ENCODE data around the gene RMC1.
"Not testable (repeated sequence)": the region's sequence is repeated elsewhere in the genome, so short reads cannot be mapped to it uniquely, and the experiment has no call there.

RMC1 gene

DNA sequence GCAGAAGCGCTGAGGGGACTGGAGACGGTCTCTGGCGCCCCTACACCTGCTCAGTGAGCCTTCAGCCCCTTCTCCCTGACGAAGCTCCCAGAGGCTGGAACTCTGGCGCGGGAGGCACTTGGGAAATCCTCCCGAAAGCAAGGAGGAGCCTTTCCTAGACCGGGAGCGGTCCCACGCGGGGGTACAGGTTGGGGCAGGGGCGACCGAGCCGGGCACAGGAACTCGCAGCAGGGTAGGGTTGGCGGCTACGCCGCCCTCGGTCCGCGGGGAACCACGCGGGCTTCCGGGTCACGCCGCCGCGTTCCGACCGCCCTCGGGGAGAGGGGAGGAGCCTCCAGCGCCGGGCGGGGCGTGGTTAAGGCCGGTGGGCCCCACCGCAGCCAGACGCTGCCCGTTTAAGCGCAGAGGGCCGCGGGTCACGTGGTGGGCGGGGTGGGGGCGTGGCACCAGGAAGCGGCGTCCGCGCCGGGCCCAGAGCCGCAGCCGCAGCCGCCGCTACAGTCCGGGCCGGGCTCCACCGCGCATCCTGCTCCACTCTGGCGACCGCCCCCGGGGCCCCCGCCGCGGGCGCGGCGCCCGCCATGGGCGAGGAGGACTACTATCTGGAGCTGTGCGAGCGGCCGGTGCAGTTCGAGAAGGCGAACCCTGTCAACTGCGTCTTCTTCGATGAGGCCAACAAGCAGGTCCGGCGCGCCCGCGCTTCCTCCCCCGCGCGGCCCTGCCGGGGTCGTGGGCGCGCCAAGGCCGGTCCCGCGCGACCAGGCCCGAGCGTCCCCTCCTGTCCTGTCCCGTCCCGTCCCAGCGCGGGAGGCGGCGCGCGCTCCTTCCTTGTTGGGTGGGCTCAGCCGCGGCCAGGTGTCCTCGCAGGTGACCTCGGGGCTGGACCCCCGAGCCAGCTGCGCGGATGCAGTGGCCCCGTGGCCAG, at the start of gene RMC1:
Gene RMC1 (plus strand): TSS at position 474 of the 925 bp plus-strand sequence. CDS start 108 bp downstream, at position 582.
- DNase-seq: peak; percentile 94 to 98

DNA sequence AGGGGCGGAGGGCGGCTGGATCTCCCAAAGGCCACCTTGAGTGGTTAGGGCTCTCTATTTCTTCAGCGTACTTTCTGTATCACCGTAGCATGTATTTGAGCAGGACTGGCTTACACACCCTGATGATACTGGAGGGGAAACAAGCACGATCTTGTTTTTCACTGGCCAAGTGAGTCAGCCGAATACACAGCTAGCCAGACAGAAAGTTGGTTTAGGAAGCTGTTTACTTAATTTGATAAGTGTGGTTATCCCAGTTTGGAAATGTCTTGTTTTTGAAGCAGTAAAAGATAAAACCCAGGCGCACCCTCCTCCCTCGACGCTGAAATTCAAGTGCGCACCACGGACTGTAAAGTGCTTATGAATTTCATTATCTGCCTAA, 49.6 kb upstream of the RMC1 start:
- peak in 1 of 2 donors; percentile 22 for DNase-seq

DNA sequence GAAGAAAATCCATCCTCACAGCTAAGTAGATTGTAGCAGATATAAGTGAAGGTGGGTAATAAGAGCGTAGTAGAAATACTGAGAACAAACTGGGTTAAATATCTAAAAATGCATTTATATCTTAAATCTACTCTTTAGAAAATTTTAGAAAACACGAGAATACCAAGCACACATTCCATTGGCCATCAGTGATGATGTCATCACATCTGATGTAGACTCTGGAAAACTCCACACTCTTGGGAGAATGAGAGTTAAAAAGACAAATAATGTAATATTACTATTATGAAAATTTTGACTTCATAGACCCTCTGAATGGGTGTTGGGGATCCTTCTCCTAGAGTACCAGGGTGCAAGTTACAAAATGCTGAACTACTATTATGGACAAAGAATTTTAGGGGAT, 46.5 kb upstream of the RMC1 start:
- no peak for DNase-seq

DNA sequence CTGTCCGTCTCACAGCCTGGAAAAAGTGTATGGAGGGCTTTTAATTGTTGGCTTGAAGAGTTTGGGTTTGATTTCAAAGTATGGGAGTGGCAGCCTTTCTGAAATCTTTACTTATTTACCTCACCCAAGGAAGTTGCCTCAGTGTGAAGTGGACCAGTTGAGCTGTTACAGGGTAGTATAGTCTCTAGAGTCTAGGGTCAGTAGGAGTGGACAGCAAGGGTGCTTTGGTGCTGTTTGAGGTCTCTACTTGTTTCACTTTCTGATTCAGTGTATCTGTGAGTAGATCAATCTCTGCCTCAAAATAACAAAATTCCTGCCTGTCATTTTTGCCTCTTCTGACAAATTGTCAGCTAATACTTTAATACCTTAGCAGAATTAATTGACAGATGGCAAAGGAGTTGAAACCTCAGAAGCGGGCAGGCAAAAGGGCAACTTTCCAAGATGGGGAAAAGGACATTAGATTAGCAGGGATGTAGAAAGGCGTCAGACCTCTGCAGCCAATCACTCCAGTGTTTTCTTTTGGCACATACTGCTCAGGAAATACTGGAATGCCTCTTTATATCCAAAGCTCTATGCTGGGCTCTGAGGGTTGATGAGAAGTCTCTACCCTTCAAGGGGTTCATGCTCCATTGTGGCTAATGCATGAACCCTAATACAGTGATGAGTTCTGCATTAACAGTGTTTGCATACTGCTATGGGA, 44.3 kb upstream of the RMC1 start:
- peak in 1 of 2 donors; percentile 11 for DNase-seq

DNA sequence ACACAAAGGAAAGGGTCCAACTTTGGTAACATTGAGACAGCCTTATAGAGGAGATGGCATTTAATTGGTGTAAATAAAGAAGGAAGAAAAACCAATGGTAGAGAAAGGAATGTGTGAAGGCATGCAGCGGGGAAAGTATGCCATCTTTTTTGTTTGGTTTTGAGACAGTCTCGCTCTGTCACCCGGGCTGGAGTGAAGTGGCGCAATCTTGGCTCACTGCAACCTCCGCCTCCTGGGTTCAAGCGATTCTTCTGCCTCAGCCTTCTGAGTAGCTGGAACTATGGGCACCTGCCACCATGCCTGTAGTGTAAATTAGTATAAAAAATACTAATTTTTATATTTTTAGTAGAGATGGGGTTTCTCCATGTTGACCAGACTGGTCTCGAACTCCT, 43.8 kb upstream of the RMC1 start:
- DNase-seq: no peak

DNA sequence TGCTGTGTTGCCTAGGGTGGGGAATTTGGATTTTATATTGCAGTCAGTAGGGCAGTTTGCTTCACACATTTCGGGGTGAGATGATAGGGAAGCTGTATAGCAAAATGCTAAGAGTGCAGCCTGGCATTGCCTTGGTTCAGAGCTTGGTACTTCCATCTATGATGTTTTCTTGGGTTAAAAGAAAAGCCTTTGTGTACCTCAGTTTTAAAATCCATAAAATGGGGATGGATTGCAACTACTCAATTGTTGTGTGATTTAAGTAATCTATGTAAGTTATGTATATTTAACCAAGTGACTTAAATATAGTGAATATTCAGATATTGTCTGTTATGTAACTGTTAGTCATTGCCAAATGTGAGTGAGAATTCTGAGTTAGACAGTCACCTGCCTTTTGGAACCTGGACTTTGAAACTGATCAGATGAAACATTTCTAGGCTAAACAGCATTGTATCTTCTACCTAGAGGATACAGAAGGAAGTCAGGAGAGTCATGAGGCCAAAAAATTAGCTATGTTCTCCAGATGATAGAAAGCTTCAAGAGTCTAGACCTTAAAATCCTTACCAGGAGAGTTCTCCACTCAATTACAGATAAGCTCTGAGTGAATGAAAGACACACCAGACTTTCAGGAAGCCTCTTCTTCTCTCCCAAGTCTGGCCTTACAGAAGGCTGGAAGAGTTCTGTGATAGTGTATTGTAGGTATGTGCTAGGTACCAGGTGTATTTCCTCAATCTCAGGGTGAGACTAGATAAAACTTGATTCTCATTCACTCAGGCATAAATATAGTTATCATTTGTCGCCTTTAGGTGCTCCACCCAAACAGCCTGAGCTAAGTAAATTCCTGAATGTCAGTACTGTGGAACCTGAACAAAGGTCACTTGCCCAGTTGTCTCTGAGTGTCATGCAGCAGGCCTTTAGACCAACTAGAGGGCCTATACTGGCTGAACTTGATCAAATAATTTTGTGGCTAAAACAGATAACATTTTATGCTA, 42.7 kb upstream of the RMC1 start:
- no peak for DNase-seq

DNA sequence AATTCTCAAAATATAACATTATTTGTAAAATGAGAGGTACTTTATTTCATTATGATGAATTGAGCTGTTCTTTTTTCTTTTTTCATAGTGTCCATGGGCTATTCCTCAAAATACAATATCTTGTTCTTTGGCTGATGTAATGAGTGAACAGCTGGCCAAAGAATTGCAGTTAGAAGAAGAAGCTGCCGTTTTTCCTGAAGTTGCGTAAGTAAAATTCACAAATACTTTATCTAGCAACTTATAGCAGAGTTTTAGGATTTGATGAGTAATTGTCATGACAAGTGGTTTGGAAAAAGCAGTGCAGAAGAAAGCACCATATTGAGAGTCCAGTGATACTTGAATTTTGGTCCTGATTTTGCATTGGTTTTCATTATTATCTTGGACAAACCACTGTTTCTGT, 40.4 kb upstream of the RMC1 start:
- DNase-seq: peak in 1 of 2 donors; percentile 18

DNA sequence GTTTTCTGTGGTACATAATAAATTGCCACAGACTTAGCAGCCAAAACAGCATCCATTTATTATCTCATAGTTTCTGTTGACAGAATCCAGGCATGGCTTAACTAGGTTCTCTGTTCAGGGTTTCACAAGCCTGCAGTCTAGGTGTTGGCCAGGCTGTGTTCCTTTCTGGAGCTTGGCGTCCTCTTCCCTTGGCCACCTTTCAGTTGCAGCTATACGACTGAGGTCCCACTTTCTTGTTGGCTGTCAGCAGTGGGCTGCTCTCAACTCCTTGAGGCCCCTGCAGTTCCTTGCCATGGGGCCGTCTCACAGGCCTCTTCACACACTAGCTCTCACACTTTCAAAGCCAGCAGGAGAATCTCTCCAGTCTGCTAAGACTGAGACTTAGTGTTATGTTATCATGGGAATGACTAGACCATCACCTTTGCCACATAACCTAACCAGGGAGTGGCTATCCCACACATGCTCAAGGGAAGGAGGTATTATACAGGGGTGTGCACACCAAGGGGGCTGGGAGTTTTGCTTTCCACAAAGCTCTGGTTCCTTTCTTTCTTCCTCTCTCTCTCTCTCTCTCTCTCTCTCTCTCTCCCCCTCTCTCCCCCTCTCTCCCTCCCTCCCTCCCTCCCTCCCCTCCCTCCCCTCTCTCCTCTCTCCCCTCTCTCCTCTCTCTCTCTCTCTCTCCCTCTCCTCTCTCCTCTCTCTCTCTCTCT, 34.4 kb upstream of the RMC1 start:
- no peak for DNase-seq

DNA sequence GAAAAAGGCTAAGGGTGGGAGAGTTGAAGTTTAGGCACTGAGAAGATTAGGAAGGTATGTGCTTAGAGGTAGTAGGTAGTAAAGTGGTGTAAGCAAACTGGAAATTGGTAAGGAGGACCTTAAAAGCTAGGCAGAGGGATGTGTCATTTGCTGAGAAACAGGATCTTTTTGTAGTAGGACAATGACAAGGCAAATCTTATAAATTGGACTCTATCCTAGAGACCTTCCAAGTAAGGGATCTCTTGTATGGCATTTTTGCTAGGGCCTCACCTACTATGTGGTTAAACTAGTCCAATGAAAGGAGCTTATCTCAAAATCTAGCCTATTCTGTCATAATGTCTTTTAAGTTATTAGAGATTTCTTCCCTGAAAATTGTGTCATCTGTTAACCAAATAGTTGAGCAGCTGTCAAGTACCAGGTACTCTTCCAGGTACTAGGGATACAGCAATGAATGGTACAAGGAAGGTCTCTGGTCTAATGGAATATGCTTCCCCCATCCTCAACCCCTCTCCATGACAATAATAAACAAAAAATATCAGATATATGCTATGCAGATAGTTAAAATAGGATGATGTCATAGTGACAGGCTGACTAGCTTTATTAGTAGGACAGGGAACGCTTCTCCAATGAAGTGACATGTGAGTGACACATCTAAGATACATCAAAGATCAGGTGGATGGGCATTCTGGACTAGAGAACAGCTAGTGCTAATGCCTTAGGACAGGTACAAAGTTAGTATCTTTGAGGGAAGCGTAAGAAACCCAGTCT, 32.5 kb upstream of the RMC1 start:
- no peak for DNase-seq

DNA sequence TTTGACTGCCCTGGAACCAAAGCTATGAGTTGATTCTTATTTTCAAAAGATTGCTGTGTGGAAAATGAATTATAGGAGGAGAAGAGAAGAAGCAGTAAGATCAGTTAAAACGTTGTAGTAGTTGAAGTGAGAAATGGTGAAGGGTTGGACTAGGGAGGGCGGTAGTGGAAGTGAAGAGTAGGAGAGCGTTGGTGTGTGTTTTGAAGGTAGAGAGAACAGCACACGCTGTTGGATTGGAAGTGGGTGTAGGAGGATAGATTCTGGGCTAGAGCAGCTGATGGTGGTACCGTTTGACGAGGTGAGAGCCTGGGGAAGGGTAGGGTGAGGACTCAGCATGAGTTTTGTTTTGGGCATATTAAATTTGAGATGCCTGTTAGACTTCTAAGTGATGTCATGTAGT, 31.8 kb upstream of the RMC1 start:
- DNase-seq: no peak

DNA sequence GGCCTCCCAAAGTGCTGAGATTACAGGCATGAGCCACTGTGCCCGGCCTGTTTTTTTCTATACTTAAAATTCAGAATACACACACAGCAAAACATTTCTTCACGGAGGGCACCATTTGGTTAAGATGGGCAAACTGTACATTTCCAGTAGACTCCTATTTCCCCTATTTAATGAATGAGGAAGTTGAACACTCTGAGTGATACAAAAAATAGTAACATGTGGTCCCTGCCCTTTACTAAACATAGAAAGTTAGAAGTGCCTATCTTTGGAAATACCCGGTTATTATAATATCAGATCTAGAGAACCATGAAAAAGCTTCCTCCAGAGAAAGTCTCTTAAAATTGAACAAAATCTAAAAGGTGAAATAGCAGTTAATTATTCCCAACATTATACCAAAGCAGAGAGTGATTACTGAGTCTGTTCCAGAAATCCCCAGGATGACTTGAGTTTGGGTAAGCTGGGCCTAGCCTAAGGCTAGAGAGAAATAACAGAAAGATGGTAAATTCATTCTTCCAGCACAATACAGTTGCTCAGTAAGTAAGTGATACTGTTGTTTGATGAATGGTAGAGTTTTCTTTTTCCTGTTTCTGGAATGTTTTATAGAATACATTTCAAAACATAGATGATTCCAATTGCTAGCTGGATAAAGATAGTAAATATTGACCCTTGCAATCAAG, 23.3 kb upstream of the RMC1 start:
- DNase-seq: peak; percentile 67 to 78

DNA sequence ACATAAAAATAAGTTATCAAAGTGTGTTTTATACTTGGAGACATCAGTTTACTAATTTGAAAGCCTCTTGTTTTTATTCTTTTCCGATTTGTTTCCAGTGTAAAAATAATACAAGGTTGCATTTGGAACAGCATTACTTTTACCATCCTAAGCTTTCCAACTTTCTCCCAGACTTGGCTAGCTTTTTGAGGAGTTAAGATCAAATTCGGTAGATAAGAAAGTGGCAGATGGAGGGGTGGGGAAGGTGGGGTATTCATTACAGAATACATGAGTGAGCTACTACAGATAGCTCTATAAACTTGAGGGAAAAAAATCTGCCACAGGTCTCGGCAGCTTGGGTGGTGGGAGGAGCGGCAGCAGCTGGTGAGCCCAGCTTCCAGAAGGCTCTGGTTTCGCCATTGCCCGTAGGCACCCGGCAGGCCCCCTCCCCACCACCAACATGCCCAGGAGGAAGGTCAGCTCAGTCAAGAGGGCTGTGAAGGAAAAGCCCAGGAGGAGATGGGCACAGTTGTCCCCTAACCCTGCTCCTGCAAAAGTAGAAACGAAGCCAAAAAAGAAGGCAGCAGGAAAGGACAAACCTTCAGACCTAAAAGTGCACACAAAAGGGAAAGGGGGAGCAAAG, 18.6 kb upstream of the RMC1 start:
- DNase-seq: no peak

DNA sequence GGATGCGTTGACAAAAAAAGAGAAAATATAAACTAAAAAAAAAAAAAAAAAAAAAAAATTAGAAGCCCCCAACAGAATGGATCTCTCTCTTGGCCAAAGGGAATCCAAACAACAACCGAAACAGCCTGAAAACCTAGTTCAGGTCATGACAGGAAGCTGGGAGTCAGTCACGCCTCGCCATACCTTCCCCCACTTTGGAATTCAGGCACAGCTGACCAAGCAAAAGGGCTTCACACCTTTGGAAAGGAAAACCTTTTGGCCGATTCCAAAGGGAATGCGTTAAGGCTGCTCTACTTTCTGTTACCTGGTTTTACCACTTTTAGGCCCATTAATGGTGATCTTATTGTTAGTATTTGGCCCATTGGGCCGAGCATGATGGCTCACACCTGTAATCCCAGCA, 17.9 kb upstream of the RMC1 start:
- no peak for DNase-seq

DNA sequence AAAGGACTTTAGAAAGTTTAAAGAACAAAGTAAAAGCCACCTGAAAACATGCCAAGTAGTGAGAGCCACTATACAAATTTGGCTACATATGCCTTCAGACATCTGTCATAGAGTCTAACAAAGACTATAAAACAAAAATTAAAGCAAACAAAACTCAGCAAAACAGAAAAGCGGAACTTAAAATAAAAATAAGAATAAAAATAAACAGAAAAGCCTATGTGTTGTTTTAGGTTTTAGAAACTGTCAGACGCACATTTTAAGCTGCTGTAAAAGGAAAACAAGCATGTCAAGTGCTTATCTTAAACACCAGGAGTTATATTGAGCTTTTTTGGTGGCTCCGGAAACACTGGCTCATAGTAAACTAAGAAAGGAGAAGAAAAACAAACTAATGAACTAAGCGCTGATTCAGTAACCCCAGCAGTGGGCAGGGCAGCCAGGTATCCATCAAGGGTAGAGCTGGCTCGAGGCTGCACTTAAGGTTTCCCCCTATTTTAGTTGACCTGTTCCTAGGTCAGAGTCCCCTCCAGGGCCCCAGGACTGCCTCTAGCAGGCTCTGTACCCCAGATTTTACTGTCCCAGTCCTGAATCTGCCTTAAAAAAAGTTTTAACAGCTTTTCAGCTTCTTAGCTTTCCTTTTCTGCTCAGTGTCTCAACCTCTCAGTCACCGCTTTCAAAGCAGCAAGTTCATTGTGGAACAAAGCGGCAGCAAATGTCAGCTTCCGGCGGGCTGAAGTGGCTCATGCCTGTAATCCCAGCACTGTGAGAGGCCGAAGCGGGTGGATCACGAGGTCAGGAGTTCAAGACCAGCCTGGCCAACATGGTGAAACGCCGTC, 15.4 kb upstream of the RMC1 start:
- peak; percentile 17 to 33 for DNase-seq

DNA sequence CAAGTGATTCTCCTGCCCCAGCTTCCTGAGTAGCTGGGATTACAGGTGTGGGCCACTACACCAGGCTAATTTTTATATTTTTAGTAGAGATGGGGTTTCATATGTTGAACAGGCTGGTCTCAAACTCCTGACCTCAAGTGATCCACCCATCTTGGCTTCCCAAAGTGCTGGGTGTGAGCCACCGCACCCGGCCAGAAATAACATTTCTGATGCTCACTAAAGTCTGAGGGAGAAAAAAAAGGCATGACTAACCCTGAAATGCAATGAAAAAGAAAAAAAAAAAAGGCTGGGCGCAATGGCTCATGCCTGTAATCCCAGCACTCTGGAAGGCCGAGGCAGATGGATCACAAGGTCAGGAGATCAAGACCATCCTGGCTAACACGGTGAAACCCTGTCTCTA, 13.7 kb upstream of the RMC1 start:
- DNase-seq: not testable (repeated sequence)

DNA sequence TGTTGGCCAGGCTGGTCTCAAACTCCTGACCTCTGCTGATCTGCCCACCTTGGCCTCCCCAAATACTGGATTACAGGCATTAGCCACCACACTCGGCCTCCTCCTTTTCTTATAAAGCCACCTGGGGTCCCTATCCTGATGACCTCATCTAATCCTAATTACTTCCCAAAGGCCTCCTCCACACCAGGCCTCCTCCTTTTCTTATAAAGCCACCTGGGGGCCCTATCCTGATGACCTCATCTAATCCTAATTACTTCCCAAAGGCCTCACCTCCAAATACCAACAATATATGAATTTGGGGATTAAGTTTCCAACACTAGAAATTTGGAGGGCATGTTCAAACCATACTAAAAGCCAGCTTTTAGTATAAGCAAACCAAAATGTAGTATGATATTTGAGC, 9.7 kb upstream of the RMC1 start:
- no peak for DNase-seq

DNA sequence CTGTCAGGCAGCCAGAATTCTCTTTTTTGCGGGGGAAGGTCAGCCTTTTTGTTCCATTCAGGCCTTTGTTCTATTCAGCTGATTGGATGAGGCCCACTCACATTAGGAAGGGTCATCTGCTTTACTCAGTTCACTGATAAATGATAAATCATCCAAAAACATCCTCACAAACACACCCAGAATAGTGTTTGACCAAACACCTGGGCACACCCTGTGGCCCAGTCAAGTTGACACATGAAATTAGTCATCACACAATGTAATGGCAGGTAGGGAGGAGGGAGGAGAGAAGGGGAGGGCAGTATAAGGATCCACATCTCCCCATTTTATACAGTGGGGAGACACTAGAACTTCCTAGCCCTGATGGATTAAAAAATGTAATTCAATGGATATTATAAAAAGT, 8.3 kb upstream of the RMC1 start:
- no peak for DNase-seq

DNA sequence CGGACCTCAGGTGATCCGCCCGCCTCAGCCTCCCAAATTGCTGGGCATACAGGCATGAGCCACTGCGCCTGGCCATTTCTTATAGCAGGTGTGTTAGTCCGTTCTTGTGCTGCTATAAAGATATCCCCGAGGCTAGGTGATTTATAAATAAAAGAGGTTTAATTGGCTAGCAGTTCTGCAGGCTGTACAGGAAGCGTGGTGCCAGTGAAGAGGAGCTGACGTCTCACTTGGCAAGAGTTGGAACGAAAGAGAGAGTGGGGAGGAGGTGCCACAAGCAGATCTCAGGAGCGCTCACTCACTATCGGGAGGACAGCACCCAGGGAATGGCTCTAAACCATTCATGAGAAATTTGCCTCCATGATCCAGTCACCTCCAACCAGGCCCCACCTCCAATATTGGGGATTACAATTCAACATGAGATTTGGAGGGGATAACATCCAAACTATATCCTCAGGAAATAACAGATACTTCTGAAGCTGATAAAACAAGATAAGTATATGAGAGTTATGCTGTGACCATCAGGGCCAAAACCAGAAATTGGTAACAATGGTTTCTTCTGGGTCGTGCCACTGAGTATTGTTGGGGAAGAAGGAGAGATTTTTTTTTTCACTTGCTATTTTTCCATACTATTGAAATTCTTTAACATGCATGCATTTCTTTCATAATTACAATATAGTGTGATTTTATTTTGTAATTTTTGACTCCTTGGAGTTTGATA, 7.4 kb upstream of the RMC1 start:
- DNase-seq: no peak

DNA sequence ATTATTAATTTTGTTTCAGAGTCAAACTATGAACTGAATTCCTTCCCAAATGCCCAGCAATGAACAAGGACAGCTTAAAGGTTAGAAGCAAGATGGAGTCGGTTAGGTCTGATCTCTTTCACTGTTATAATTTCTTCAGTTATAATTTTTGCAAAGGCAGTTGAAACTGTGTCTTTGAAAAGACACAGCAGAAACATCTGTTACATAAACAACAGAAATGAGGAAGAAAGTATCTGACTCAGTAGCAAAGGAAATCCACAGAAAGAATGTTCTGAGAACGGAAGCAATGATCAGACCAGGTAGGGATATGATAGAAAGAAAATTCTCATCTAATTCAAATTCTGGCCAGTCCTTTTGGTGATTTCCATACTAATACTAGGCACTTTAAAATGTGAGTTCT, 5.2 kb upstream of the RMC1 start:
- no peak for DNase-seq
